Limb (tissue), 2 donors: ENCODE data around the gene GYS1.

Source experiments
- DNase-seq, 2 donors: peaks; one replicate each; pipeline ENCODE4 v3.0.0-alpha.2; 2016; ENCODE audit errors: extremely low spot score in 2 of 2

GYS1 gene

DNA sequence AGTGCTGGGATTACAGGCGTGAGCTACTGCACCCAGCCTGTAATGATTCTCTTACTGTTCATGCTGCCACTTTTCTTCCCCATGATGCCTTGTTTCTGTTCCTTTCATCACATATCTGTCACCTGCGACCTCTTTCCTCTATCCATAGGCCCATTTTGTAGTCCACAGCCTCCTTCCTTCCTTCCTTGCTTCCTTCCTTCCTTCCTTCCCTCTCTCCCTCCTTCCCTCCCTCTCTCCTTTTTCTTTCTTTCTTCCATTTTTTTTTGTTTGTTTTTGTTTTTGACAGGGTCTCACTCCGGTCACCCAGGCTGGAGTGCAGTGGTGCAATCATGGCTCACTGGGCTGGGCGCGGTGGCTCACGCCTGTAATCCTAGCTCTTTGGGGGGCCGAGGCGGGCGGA lies 4.2 kb downstream of the GYS1 start:
- DNase-seq: no peak

GRCh38 chr19:48988286-48988685 lies 4.8 kb downstream of the GYS1 start:
- DNase-seq: no peak

DNA sequence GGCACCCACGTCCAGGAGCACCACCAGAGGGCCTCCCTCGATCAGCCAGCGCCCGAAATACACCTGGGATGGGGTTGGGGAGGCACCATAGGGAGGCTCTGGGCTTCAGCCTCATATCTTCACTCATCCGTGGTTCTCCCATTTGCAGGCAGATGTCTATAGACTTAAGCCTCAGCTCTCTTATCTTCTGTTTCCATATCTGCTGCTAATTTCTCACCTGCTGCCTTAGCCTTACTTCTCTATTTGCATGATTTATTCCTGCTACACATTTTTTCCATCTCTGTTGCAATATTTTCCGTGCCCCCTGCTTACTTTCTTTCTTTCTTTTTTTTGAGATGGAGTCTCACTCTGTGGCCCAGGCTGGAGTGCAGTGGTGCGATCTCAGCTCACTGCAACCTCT lies 5.8 kb downstream of the GYS1 start:
- DNase-seq: no peak

DNA sequence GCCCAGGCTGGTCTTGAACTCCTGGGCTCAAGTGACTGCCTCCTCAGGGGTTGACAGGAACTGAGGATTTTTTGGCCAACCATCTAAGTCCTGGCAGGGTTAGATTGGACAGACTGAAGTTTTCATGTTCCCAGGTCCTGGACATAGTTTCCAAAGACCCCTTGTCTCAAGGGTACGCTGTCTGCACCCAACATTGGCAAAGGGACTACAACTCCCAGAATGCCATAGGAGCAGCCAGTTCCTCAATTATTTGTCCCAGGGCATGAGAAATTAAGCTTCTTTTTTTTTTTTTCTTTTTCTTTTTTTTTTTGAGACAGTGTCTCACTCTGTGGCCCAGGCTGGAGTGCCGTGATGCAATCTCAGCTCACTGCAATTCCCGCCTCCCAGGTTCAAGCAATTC lies 6.9 kb downstream of the GYS1 start:
- no peak for DNase-seq

DNA sequence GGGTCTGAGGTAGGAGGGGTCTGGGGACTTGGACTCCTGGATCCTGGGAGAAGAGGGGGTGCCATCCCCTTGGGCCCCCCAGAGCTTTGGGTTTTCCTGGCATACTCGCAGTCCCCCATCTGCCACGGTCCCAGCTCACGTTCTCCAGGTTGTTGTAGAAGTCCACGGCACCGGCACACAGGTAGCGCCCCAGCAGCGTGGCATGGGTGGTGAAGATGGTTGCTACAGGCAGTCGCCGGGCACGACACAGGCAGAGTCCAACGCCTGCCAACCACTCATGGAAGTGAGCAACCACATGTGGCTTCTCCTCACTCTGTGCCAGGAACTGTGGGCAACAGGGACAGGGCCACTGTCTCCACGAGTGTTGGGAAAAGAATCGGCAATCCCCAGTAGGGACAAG lies 7.4 kb downstream of the GYS1 start:
- DNase-seq: no peak

DNA sequence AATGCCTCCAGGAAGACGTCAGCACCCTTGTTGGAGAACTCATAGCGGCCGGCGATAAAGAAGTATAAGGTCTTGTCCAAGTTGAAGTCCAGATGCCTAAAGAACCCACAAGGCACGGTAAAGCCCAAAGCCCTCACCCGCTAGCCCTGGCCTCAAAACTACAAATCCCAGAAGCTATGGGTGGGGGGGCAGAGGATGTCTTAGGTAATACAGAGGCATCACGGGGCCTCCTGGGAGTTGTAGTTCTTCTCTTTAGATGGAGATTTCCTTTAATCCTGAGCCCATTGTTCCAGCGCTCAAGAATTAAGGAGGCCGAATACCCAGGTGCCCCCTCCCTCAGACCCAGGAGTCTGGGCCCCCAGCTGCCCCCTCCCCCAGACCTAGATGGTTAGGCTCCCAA lies 10.8 kb downstream of the GYS1 start:
- no peak for DNase-seq

- no peak for DNase-seq
Observed at GRCh38 chr19:48977061-48977460, 16.0 kb downstream of the GYS1 start.

DNA sequence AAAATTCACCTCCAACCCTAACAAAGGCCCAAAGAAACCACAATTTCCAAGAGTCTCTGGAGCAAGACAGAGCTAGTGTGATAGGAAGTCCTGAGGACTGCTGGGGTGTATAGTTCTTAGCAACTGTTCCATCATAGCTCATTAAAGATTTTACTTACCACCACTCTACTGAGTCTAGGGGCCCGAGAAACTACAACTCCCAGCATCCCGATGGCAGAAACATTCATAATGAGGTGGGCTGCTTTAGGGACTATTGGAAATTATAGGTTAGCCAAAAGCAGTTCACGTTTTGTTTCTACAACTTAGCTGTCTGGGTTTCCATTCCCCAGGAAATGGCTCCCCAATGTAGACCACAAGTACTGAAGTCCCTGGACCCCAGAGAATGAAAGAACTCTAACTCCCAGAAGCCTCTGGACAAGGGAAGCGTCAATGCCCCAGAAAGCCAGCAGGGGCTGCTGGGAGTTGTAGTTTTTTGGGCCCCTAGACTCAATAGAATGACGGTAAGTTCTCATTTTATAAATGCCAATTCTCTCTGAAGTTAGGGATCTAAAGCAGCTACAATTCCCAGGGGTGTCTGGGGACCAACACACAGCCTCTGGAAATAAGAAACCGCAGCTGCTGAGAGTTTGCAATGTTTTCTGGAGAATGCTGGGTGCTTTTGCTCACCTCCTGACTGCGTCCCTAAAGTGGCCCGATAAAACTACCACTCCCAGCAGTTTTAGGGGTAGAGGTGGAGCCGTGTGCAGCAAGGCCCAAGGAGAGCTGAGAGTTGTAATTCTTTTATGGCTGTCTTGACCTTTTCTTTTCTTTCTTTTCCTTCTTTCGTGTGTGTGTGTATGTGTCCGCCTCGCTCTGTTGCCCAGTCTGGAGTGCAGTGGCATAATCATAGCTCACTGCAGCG lies 16.9 kb downstream of the GYS1 start:
- DNase-seq: peak in 1 of 2 donors; percentile 61

DNA sequence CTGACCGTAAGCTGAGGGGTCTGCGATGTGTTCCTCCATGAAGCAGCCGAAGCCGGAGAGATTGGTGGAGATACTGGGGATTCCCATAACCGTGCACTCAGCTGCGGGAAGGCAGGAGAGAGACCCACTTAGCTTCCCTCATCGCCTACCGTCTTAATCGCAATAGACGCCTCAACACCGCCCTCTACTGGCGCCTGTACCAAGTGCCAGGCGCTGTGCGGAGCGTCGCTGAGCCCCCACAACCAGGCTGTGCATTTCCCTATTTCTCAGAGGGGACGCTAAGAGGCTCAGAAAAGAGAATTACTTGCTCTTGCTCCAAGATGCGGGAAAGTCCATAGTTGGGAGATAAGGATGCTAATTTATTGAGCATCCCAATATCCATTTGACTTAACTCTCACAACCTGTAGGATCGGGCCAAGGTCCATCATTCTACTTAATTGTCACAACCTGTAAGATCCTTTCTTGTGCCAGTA lies 22.1 kb downstream of the GYS1 start:
- peak; percentile 78 to 87 for DNase-seq

DNA sequence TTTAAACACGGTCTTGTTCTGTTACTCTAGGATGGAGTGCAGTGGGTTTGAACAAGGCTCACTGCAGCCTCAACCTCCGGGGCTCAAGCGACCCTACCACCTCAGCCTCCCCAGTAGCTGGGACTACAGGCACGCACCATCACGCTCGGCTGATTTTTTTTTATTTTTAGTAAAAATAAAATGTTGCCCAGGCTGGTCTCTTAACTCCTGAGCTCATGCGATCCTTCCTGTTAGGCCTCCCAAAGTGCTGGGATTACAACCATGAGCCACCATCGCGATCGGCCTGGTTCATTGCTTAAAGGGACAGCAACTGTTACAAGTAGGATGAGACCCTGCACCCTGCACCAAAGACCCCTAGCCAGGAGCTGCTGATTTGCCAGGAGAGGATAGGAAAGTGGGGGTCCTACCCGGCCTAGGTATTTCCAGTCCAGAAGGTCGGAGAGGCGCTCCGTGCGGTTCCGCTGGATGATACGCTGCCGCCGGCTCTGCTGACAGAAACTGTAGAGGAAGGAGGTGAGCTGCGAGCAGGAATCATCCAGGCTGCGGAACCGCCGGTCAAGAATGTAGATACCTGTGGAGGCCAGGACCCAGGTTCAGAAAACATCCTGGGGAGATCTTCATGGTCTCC lies 22.9 kb downstream of the GYS1 start:
- DNase-seq: no peak

DNA sequence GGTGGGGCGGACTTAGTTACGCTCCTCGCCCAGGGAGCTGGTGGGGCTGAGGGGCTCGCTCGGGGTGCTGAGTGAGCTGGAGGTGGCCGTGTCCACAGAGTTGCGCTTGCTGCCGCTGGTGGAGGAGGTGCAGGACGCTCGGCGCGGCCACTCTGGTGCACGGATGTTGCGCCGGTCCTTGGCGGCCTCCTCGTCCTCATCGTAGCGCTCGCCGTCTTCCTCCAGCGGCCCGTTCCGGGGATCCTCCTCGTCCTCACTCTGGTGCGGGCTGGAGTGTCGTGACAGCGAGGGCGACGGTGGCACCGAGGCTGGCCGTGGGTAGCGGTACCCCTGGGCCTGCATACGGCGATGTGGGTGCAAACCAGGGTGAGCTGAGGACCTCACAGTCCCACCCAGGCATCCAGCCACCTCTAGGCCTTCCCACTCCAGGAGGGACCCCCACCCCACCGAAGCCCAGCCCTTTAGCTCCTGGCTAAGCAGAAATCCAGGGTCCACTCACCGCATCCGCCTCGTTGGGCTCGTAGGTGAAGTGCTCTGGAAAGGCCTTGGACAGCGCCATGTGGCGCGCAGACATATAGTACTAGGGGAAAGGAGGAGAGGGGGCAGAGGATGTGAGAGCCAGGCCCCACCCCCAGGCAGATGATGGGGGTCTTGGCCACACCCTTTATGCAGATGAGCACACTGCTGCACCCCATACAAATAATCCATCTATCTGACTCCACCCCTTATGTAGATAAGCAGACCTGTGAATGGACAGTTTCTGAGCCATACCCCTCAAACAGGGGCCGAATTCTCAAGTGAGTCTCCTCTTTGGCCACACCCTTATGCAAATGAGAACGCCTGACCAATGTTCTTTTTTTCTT lies 23.6 kb downstream of the GYS1 start:
- no peak for DNase-seq

- no peak for DNase-seq
Observed at GRCh38 chr19:48968813-48969218, 24.3 kb downstream of the GYS1 start.

DNA sequence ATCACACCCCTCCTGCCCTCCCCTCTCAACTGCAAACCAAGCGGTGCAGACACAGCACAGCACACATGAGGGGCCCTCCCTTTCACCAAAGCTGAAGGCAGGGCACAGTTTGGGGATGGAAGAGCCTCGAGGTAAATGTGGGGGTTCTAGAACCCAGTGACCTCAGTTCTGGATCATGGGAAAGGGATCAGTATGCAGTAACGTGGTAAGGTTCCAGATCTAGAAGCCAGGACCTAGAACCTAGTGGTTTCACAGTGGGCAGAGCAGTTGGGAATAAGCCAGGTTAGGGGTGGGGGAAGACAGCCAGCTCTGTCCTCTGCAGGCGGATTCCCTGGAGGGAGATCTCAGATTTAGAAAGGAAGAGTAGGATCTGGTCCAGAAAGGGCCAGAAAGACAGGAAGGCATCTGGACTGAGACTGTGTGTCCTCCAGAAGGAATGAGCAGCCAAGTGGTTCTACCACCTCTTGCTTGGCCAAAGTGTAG lies 24.9 kb downstream of the GYS1 start:
- DNase-seq: no peak

- no peak for DNase-seq
Observed at GRCh38 chr19:48967346-48968178, 25.5 kb downstream of the GYS1 start.

DNA sequence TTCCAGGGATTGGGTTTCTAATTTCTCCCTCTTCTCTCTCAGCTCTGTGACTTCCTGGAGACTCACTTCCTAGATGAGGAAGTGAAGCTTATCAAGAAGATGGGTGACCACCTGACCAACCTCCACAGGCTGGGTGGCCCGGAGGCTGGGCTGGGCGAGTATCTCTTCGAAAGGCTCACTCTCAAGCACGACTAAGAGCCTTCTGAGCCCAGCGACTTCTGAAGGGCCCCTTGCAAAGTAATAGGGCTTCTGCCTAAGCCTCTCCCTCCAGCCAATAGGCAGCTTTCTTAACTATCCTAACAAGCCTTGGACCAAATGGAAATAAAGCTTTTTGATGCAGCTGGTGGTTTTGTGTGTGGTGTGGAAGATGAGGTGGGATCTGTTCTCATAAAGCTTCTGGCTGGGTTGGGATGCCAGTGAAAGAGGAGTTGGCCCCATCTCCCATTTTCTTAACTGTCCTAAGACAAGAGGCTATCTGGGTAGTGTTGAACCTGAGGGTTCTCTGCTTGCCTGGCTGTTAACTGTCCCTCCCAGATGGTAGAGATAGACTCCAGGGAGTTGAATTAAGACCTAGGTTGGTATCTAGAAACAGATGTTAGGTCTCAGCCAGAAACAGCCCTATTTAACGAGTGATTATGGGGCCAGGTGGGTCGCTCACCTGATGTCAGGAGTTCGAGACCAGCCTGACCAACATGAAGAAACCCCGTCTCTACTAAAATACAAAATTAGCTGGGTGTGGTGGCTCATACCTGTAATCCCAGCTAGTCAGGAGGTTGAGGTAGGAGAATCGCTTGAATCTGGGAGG lies 26.4 kb downstream of the GYS1 start:
- DNase-seq: no peak

- peak; percentile 85 to 94 for DNase-seq
Observed at GRCh38 chr19:48965806-48966540, 27.1 kb downstream of the GYS1 start.

GRCh38 chr19:48965040-48965805 lies 27.9 kb downstream of the GYS1 start, which contains the start of gene FTL:
Gene FTL (plus strand): TSS chr19:48965309. CDS start chr19:48965508, 199 bp downstream.
- peak; percentile 93 to 95 for DNase-seq
